OCI-LY1 (cell line): ENCODE measurements around the gene SLC25A42.

ENCODE experiments used
- H2AFZ ChIP-seq: fragments of 200-600 bp; sonication (generic), shearing (Covaris generic); 2 replicates; pipeline ENCODE4 v1.6.0; 2014; ENCODE audit warnings: antibody characterized with exemption, mild to moderate bottlenecking, low read length
- H3F3A ChIP-seq: fragments of 200-600 bp; sonication (generic), shearing (Covaris generic); 2 replicates; pipeline ENCODE4 v1.6.0; 2014; ENCODE audit warnings: mild to moderate bottlenecking, antibody characterized with exemption, low read length, moderate library complexity; ENCODE audit not compliant: insufficient read depth
- H3K27ac ChIP-seq: fragments of 200-600 bp; sonication (generic); 2 replicates; pipeline ENCODE4 v1.5.1; 2014; ENCODE audit warnings: low read length, mixed run types, mild to moderate bottlenecking, low read depth; ENCODE audit not compliant: poor library complexity, severe bottlenecking
- H3K27me3 ChIP-seq: fragments of 200-600 bp; sonication (generic); 2 replicates; pipeline ENCODE4 v1.6.0; 2014; ENCODE audit warnings: antibody characterized with exemption, mild to moderate bottlenecking, low read length, moderate library complexity; ENCODE audit not compliant: insufficient read depth
- H3K36me3 ChIP-seq: fragments of 200-600 bp; sonication (generic); 2 replicates; pipeline ENCODE4 v1.6.1; 2014; ENCODE audit warnings: mild to moderate bottlenecking, antibody characterized with exemption, low read length, moderate library complexity, mixed read lengths; ENCODE audit not compliant: insufficient read depth
- H3K4me1 ChIP-seq: fragments of 200-600 bp; sonication (generic); 2 replicates; pipeline ENCODE4 v1.5.1; 2014; ENCODE audit warnings: mild to moderate bottlenecking, low read length, moderate library complexity; ENCODE audit not compliant: insufficient read depth, severe bottlenecking
- H3K4me2 ChIP-seq: fragments of 200-600 bp; sonication (generic), shearing (Covaris generic); 2 replicates; pipeline ENCODE4 v1.6.1; 2014; ENCODE audit warnings: low read length
- H3K4me3 ChIP-seq: fragments of 200-600 bp; sonication (generic); 2 replicates; pipeline ENCODE4 v1.5.1; 2014; ENCODE audit warnings: low read length, low read depth, mild to moderate bottlenecking, mixed read lengths; ENCODE audit not compliant: poor library complexity, severe bottlenecking
- H3K79me2 ChIP-seq: fragments of 200-600 bp; shearing (Covaris generic); 2 replicates; pipeline ENCODE4 v1.6.1; 2016; ENCODE audit warnings: mixed run types, low read length, mixed read lengths; ENCODE audit not compliant: insufficient read depth
- H3K9ac ChIP-seq: fragments of 200-600 bp; sonication (generic), shearing (Covaris generic); 2 replicates; pipeline ENCODE4 v1.6.1; 2014; ENCODE audit warnings: mild to moderate bottlenecking, low read length, mixed read lengths
- H3K9me2 ChIP-seq: fragments of 200-600 bp; sonication (generic), shearing (Covaris generic); 2 replicates; pipeline ENCODE4 v1.6.1; 2014; ENCODE audit warnings: low read depth, mild to moderate bottlenecking, low read length, mixed read lengths
- H3K9me3 ChIP-seq: fragments of 200-600 bp; shearing (Covaris generic); 2 replicates; pipeline ENCODE4 v1.6.1; 2014; ENCODE audit warnings: low read length, mixed read lengths
- H4K20me1 ChIP-seq: fragments of 200-600 bp; sonication (generic), shearing (Covaris generic); 2 replicates; pipeline ENCODE4 v1.6.0; 2016; ENCODE audit warnings: mild to moderate bottlenecking, low read length; ENCODE audit not compliant: insufficient read depth
- CTCF ChIP-seq: fragments of 200-600 bp; sonication (generic), shearing (Covaris generic); IDR thresholded peaks from 2 replicates; pipeline ENCODE4 v1.5.1; 2017; ENCODE audit warnings: mild to moderate bottlenecking, antibody characterized with exemption, low read length, moderate library complexity, mixed read lengths
- EZH2 ChIP-seq: fragments of 200-600 bp; sonication (generic), shearing (Covaris generic); IDR thresholded peaks from 2 replicates; pipeline ENCODE4 v1.8.0; 2017; ENCODE audit warnings: borderline replicate concordance, mixed run types, mild to moderate bottlenecking, antibody characterized with exemption, low read length, moderate library complexity, mixed read lengths

The SLC25A42 gene

GRCh38 chr19:19028526-19028925, 35.3 kb upstream of the SLC25A42 start:
- Histone ChIP-seq H2AFZ (no peak overlapping the region), H3K4me1 (peaks cover 7% of the 10 kb centered on the region), H3K4me2 (no peak overlapping the region), H3K9me2 (no peaks in the 10 kb centered on the region), H3K4me3 (no peak overlapping the region), H3F3A (no peaks in the 10 kb centered on the region), H3K27me3 (no peaks in the 10 kb centered on the region), H3K27ac (no peak overlapping the region), H3K9me3 (no peaks in the 10 kb centered on the region), H3K79me2 (peaks cover 19% of the 10 kb centered on the region), H3K36me3 (peaks cover 77% of the 10 kb centered on the region), H4K20me1 (no peaks in the 10 kb centered on the region), H3K9ac (no peak overlapping the region)
- TF ChIP-seq CTCF (no peak), EZH2 (no peak)

GRCh38 chr19:19031891-19032290, 31.9 kb upstream of the SLC25A42 start:
- peaks cover 59% of the 10 kb centered on the region for H3K36me3 ChIP-seq
- no peak overlapping the region for H2AFZ ChIP-seq
- H3K79me2 ChIP-seq, result peaks cover 30% of the 10 kb centered on the region
- TF ChIP-seq CTCF, result no peak
- TF ChIP-seq EZH2, result no peak
- no peaks in the 10 kb centered on the region for H4K20me1 ChIP-seq
- no peaks in the 10 kb centered on the region for H3K9me2 ChIP-seq
- peak overlapping the region; percentile 96 for H3K4me3 ChIP-seq
- H3K9me3 ChIP-seq, result no peaks in the 10 kb centered on the region
- peaks cover 22% of the 10 kb centered on the region for H3K4me1 ChIP-seq
- no peaks in the 10 kb centered on the region for H3F3A ChIP-seq
- H3K27ac ChIP-seq, result no peak overlapping the region
- peak overlapping the region; percentile 99; the same call in 1 of the 2 replicates for H3K9ac ChIP-seq
- H3K4me2 ChIP-seq, result peak overlapping the region; percentile 75
- H3K27me3 ChIP-seq, result no peaks in the 10 kb centered on the region

GRCh38 chr19:19032420-19033175, 31.2 kb upstream of the SLC25A42 start:
- H3K27me3 ChIP-seq, result no peaks in the 10 kb centered on the region
- H3K79me2 ChIP-seq, result peaks cover 34% of the 10 kb centered on the region
- no peaks in the 10 kb centered on the region for H3F3A ChIP-seq
- peak overlapping the region; percentile 96 for H3K4me3 ChIP-seq
- H3K4me1 ChIP-seq, result peaks cover 22% of the 10 kb centered on the region
- no peak overlapping the region for H2AFZ ChIP-seq
- peaks cover 59% of the 10 kb centered on the region for H3K36me3 ChIP-seq
- peak overlapping the region; percentile 75 for H3K4me2 ChIP-seq
- no peak for TF ChIP-seq CTCF
- no peak for TF ChIP-seq EZH2
- no peaks in the 10 kb centered on the region for H3K9me2 ChIP-seq
- H3K9ac ChIP-seq, result peak overlapping the region; percentile 99
- no peaks in the 10 kb centered on the region for H3K9me3 ChIP-seq
- H3K27ac ChIP-seq, result peak overlapping the region; percentile 90
- no peaks in the 10 kb centered on the region for H4K20me1 ChIP-seq
